ENCODE measurements around the gene YTHDF2. TPM values are rescaled to one million over a fixed set of nuclear protein-coding genes. Genes with fewer than 3 reads are reported as not detected.

The YTHDF2 gene
- total RNA-seq, 1 experiment from 2014 or later: 97.3 TPM

DNA sequence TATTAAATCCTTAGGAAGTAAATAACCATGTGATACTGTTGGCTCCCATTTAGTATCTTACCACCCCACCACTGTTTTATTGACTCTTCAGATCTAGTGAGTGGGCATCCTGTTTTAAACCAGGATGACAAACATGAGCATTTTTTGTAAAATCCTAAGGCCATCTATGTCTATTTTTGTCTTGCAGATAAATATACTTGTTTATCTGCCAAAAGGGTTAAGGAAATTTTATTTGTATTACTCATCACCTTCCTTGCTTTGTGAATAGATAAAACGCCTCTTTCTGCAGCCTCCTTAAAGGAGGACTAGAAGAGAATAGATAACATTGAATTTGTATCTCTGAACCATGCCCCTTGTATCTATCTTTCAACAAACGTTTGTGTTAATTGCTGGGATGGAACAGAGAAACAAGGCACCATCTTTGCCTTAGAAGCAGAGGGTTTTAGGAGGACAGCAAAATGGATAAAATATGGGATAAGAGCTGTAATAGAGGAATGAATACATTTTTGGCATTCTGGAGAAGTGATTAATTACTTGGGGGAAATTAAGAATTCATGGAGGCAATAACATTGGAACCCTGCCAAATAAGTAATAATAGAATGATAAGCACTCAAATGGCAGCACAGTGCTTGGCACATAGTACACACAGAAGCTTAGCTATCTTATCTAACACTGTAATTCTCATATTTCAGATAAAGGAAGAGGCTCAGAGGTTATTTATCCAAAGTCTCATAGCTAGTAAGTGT lies 14.7 kb downstream of the YTHDF2 start:
- TF ChIP-seq, protein P1, sequence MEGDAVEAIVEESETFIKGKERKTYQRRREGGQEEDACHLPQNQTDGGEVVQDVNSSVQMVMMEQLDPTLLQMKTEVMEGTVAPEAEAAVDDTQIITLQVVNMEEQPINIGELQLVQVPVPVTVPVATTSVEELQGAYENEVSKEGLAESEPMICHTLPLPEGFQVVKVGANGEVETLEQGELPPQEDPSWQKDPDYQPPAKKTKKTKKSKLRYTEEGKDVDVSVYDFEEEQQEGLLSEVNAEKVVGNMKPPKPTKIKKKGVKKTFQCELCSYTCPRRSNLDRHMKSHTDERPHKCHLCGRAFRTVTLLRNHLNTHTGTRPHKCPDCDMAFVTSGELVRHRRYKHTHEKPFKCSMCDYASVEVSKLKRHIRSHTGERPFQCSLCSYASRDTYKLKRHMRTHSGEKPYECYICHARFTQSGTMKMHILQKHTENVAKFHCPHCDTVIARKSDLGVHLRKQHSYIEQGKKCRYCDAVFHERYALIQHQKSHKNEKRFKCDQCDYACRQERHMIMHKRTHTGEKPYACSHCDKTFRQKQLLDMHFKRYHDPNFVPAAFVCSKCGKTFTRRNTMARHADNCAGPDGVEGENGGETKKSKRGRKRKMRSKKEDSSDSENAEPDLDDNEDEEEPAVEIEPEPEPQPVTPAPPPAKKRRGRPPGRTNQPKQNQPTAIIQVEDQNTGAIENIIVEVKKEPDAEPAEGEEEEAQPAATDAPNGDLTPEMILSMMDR (IDR thresholded peaks at IDR 0.05): no peak
- TF ChIP-seq SIN3A (IDR thresholded peaks at IDR 0.05; ENCODE audit: borderline replicate concordance, insufficient read depth, low read depth, low read length): no peak
- TF ChIP-seq POLR2AphosphoS5 (IDR thresholded peaks at IDR 0.05; ENCODE audit: low read depth, low read length): no peak
- TF ChIP-seq TCF7L2 (IDR thresholded peaks at IDR 0.05; ENCODE audit: low read depth, low read length): no peak
- TF ChIP-seq, protein P2, sequence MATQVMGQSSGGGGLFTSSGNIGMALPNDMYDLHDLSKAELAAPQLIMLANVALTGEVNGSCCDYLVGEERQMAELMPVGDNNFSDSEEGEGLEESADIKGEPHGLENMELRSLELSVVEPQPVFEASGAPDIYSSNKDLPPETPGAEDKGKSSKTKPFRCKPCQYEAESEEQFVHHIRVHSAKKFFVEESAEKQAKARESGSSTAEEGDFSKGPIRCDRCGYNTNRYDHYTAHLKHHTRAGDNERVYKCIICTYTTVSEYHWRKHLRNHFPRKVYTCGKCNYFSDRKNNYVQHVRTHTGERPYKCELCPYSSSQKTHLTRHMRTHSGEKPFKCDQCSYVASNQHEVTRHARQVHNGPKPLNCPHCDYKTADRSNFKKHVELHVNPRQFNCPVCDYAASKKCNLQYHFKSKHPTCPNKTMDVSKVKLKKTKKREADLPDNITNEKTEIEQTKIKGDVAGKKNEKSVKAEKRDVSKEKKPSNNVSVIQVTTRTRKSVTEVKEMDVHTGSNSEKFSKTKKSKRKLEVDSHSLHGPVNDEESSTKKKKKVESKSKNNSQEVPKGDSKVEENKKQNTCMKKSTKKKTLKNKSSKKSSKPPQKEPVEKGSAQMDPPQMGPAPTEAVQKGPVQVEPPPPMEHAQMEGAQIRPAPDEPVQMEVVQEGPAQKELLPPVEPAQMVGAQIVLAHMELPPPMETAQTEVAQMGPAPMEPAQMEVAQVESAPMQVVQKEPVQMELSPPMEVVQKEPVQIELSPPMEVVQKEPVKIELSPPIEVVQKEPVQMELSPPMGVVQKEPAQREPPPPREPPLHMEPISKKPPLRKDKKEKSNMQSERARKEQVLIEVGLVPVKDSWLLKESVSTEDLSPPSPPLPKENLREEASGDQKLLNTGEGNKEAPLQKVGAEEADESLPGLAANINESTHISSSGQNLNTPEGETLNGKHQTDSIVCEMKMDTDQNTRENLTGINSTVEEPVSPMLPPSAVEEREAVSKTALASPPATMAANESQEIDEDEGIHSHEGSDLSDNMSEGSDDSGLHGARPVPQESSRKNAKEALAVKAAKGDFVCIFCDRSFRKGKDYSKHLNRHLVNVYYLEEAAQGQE (IDR thresholded peaks at IDR 0.05; ENCODE audit: insufficient read depth in 1 of 2, low read depth in 2 of 2, low read length in 1 of 2): no peak
- no peaks in the 10 kb centered on the region for H3K9me3 ChIP-seq (ENCODE audit: control insufficient read depth, insufficient read depth, low read depth, low read length)
- CTCF ChIA-PET: interaction anchor here (0.6 kb wide), 1 partner anchor 373 kb away, joined by 3 read pairs; no protein-coding TSS in a partner anchor
- POLR2A ChIA-PET: no interaction called here
- H3K4me1 ChIP-seq (ENCODE audit: control insufficient read depth, insufficient read depth, low read length): peaks cover 12% of the 10 kb centered on the region; the same call in 1 of the 2 replicates
- no peak overlapping the region for H3K4me3 ChIP-seq (ENCODE audit: low read depth in 2 of 2, low read length in 2 of 2)
- no peak for DNase-seq (ENCODE audit: low read depth, low spot score)
- no peaks in the 10 kb centered on the region for H3K27me3 ChIP-seq (ENCODE audit: control insufficient read depth, insufficient read depth, low read length)
- in situ Hi-C loops (cut with HindIII; ENCODE audit: low pct_unique_long_range_greater_than_20kb, low sequenced_read_pairs): no loop called here
- intact Hi-C loops (cut with micrococcal nuclease; ENCODE audit: unreplicated experiment): no loop called here
- peaks cover 9% of the 10 kb centered on the region; the same call in 1 of the 2 replicates for H3K36me3 ChIP-seq (ENCODE audit: control insufficient read depth, insufficient read depth, low read length)
- BruUV-seq (replicated peaks): TSS peak; percentile 21
- no peak for ATAC-seq
- H3K27ac ChIP-seq (ENCODE audit: low read length): no peak overlapping the region

DNA sequence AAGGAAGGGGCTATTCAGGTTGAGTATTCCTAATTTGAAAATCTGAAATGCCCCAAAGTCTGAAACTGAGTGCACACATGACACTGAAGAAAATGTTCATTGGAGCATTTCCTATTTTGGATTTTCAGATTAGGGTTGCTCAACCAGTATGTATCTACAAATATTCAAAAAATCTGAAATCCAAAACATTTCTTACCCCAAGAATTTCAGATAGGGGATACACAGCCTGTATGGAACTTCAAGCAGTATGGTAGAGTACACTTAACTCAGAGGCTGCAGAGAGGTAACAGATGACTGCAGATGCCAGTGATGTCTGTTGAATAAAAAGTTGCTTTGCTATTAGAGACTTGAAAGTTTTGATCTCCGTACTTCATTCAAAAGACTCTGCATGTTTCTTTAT lies 19.0 kb downstream of the YTHDF2 start:
- no peak for ATAC-seq
- peaks cover 21% of the 10 kb centered on the region for H3K36me3 ChIP-seq (ENCODE audit: control insufficient read depth, insufficient read depth, low read length)
- TF ChIP-seq, protein P2 (IDR thresholded peaks at IDR 0.05; ENCODE audit: insufficient read depth in 1 of 2, low read depth in 2 of 2, low read length in 1 of 2): no peak
- TF ChIP-seq SIN3A (IDR thresholded peaks at IDR 0.05; ENCODE audit: borderline replicate concordance, insufficient read depth, low read depth, low read length) (no peak), POLR2AphosphoS5 (IDR thresholded peaks at IDR 0.05; ENCODE audit: low read depth, low read length) (no peak), TCF7L2 (IDR thresholded peaks at IDR 0.05; ENCODE audit: low read depth, low read length) (no peak)
- TF ChIP-seq, protein P1 (IDR thresholded peaks at IDR 0.05): no peak
- in situ Hi-C loops (cut with HindIII; ENCODE audit: low pct_unique_long_range_greater_than_20kb, low sequenced_read_pairs) (no loop called here), intact Hi-C loops (cut with micrococcal nuclease; ENCODE audit: unreplicated experiment) (no loop called here)
- POLR2A ChIA-PET: interaction anchor here (0.6 kb wide), 3 partner anchors 41 to 408 kb away, joined by 3 to 6 read pairs (median 4); no protein-coding TSS in a partner anchor
- peaks cover 7% of the 10 kb centered on the region; the same call in 1 of the 2 replicates for H3K4me1 ChIP-seq (ENCODE audit: control insufficient read depth, insufficient read depth, low read length)
- no peak overlapping the region for H3K27ac ChIP-seq (ENCODE audit: low read length)
- no peak for DNase-seq (ENCODE audit: low read depth, low spot score)
- no peaks in the 10 kb centered on the region for H3K27me3 ChIP-seq (ENCODE audit: control insufficient read depth, insufficient read depth, low read length)
- no TSS peak for BruUV-seq (replicated peaks)
- CTCF ChIA-PET: no interaction called here
- no peaks in the 10 kb centered on the region for H3K9me3 ChIP-seq (ENCODE audit: control insufficient read depth, insufficient read depth, low read depth, low read length)
- H3K4me3 ChIP-seq (ENCODE audit: low read depth in 2 of 2, low read length in 2 of 2): no peak overlapping the region

Measured in Panc1 (cell line).